ENCODE data around the gene SLC17A5. TPM values are rescaled to one million over a fixed set of nuclear protein-coding genes. Genes with fewer than 3 reads are reported as not detected.
"Not testable (repeated sequence)": the region's sequence is repeated elsewhere in the genome, so short reads cannot be mapped to it uniquely, and the experiment has no call there.

The SLC17A5 gene
- total and polyA plus RNA-seq, 2 donors (not counting 1 experiment from before 2014, with no cell fraction given) = 2.1 to 8.0 TPM

GRCh38 chr6:73683574-73683973 is 29.8 kb upstream of the SLC17A5 start:
- H3K36me3 ChIP-seq (replicated peaks in 1 of 2; ENCODE audit: control extremely low read depth in 1 of 2, control insufficient read depth in 1 of 2, extremely low read depth in 1 of 2, insufficient read depth in 2 of 2, low read length in 1 of 2); intact Hi-C loops (cut with micrococcal nuclease); CTCF ChIA-PET; H3K4me1 Mint-ChIP-seq; H3K4me2 ChIP-seq (replicated peaks; ENCODE audit: low read depth, low read length, poor library complexity, severe bottlenecking); DNase-seq; H3K4me3 Mint-ChIP-seq; H3K27ac ChIP-seq (ENCODE audit: low read length in 2 of 2); H3K4me3 ChIP-seq (ENCODE audit: control extremely low read depth in 1 of 5, extremely low read depth in 1 of 5, insufficient read depth in 1 of 5, low read depth in 2 of 5, low read length in 4 of 5); H3K9ac ChIP-seq (ENCODE audit: low read length); ATAC-seq (ENCODE audit: low read depth); H3K27me3 ChIP-seq (replicated peaks in 1 of 4; ENCODE audit: control extremely low read depth in 1 of 4, control insufficient read depth in 3 of 4, insufficient read depth in 4 of 4, low read length in 3 of 4); H3K79me2 ChIP-seq (ENCODE audit: control insufficient read depth, insufficient read depth, low read length); H3K9me3 Mint-ChIP-seq (ENCODE audit: insufficient read depth); H3K27ac Mint-ChIP-seq; H4K20me1 ChIP-seq (ENCODE audit: control insufficient read depth, insufficient read depth, low read length, poor library complexity, severe bottlenecking); H3K4me1 ChIP-seq (ENCODE audit: control insufficient read depth in 2 of 2, insufficient read depth in 2 of 2, low read length in 2 of 2); H2AFZ ChIP-seq (ENCODE audit: insufficient read depth, low read depth, low read length, poor library complexity, severe bottlenecking); POLR2A ChIA-PET: not testable (repeated sequence)
- peaks cover 0 to 12% (median 2%) of the 10 kb centered on the region in 3 donors for H3K9me3 ChIP-seq (ENCODE audit: control extremely low read depth in 1 of 3, control insufficient read depth in 2 of 3, insufficient read depth in 1 of 3, low read length in 2 of 3)
- H3K27me3 Mint-ChIP-seq = peaks cover 11% of the 10 kb centered on the region
- WGBS (ENCODE audit: insufficient coverage) = no CpG with 5 or more reads among the region's 2 CpGs

- Mint-ChIP-seq H3K27ac (no peak overlapping the region), H3K27me3 (peaks cover 11% of the 10 kb centered on the region), H3K9me3 (ENCODE audit: insufficient read depth) (peaks cover 3% of the 10 kb centered on the region), H3K4me3 (no peak overlapping the region), H3K4me1 (no peaks in the 10 kb centered on the region)
- TF ChIP-seq EZH2 (IDR thresholded peaks at IDR 0.05; ENCODE audit: borderline replicate concordance, insufficient read depth, low read depth, low read length, poor library complexity, severe bottlenecking) (no peak), CTCF (IDR thresholded peaks at IDR 0.05) (no peak)
- Histone ChIP-seq H3K79me2 (ENCODE audit: control insufficient read depth, insufficient read depth, low read length) (no peaks in the 10 kb centered on the region), H3K4me2 (replicated peaks; ENCODE audit: low read depth, low read length, poor library complexity, severe bottlenecking) (no peak overlapping the region), H3K4me1 (ENCODE audit: control insufficient read depth in 2 of 2, insufficient read depth in 2 of 2, low read length in 2 of 2) (no peaks in the 10 kb centered on the region), H3K27ac (ENCODE audit: low read length in 2 of 2) (no peak overlapping the region), H3K9ac (ENCODE audit: low read length) (no peak overlapping the region), H3K36me3 (replicated peaks in 1 of 2; ENCODE audit: control extremely low read depth in 1 of 2, control insufficient read depth in 1 of 2, extremely low read depth in 1 of 2, insufficient read depth in 2 of 2, low read length in 1 of 2) (no peaks in the 10 kb centered on the region), H3K27me3 (replicated peaks in 1 of 4; ENCODE audit: control extremely low read depth in 1 of 4, control insufficient read depth in 3 of 4, insufficient read depth in 4 of 4, low read length in 3 of 4) (no peaks in the 10 kb centered on the region), H3K9me3 (ENCODE audit: control extremely low read depth in 1 of 3, control insufficient read depth in 2 of 3, insufficient read depth in 1 of 3, low read length in 2 of 3) (peaks cover 0 to 12% (median 2%) of the 10 kb centered on the region in 3 donors), H3K4me3 (ENCODE audit: control extremely low read depth in 1 of 5, extremely low read depth in 1 of 5, insufficient read depth in 1 of 5, low read depth in 2 of 5, low read length in 4 of 5) (no peak overlapping the region), H4K20me1 (ENCODE audit: control insufficient read depth, insufficient read depth, low read length, poor library complexity, severe bottlenecking) (no peaks in the 10 kb centered on the region), H2AFZ (ENCODE audit: insufficient read depth, low read depth, low read length, poor library complexity, severe bottlenecking) (no peak overlapping the region)
- intact Hi-C loops (cut with micrococcal nuclease) = no loop called here
- ATAC-seq (ENCODE audit: low read depth) (no peak), DNase-seq (no peak)
- ChIA-PET POLR2A (interaction anchor here (0.5 kb wide), 1 partner anchor 69 kb away, joined by 3 read pairs; no protein-coding TSS in a partner anchor), CTCF (interaction anchor here (1.3 kb wide), 1 partner anchor 1529 kb away, joined by 3 read pairs; no protein-coding TSS in a partner anchor)
- 44% methylated on average over 5 of the region's 5 CpGs for WGBS (ENCODE audit: insufficient coverage)
Observed at GRCh38 chr6:73680289-73680918, 26.6 kb upstream of the SLC17A5 start.

- H3K4me2 ChIP-seq (replicated peaks; ENCODE audit: low read depth, low read length, poor library complexity, severe bottlenecking); H3K27ac Mint-ChIP-seq; intact Hi-C loops (cut with micrococcal nuclease): not testable (repeated sequence)
Observed at GRCh38 chr6:73679846-73680245, 26.1 kb upstream of the SLC17A5 start.

More at GRCh38 chr6:73679846-73680245, 26.1 kb upstream of the SLC17A5 start:
- peaks cover 0 to 12% (median 2%) of the 10 kb centered on the region in 3 donors for H3K9me3 ChIP-seq (ENCODE audit: control extremely low read depth in 1 of 3, control insufficient read depth in 2 of 3, insufficient read depth in 1 of 3, low read length in 2 of 3)
- peaks cover 13% of the 10 kb centered on the region for H3K27me3 Mint-ChIP-seq
- WGBS (ENCODE audit: insufficient coverage) = 83% methylated on average over 4 of the region's 5 CpGs
- ATAC-seq (ENCODE audit: low read depth); H3K27me3 ChIP-seq (replicated peaks in 1 of 4; ENCODE audit: control extremely low read depth in 1 of 4, control insufficient read depth in 3 of 4, insufficient read depth in 4 of 4, low read length in 3 of 4); H3K4me3 Mint-ChIP-seq; H3K9me3 Mint-ChIP-seq (ENCODE audit: insufficient read depth); H4K20me1 ChIP-seq (ENCODE audit: control insufficient read depth, insufficient read depth, low read length, poor library complexity, severe bottlenecking); CTCF ChIA-PET; DNase-seq; H3K4me1 Mint-ChIP-seq; H3K4me1 ChIP-seq (ENCODE audit: control insufficient read depth in 2 of 2, insufficient read depth in 2 of 2, low read length in 2 of 2); H3K27ac ChIP-seq (ENCODE audit: low read length in 2 of 2); H3K4me3 ChIP-seq (ENCODE audit: control extremely low read depth in 1 of 5, extremely low read depth in 1 of 5, insufficient read depth in 1 of 5, low read depth in 2 of 5, low read length in 4 of 5); H3K36me3 ChIP-seq (replicated peaks in 1 of 2; ENCODE audit: control extremely low read depth in 1 of 2, control insufficient read depth in 1 of 2, extremely low read depth in 1 of 2, insufficient read depth in 2 of 2, low read length in 1 of 2); H3K9ac ChIP-seq (ENCODE audit: low read length); H3K79me2 ChIP-seq (ENCODE audit: control insufficient read depth, insufficient read depth, low read length); H2AFZ ChIP-seq (ENCODE audit: insufficient read depth, low read depth, low read length, poor library complexity, severe bottlenecking): not testable (repeated sequence)
- POLR2A ChIA-PET = interaction anchor here (0.5 kb wide), 1 partner anchor 68 kb away, joined by 3 read pairs; no protein-coding TSS in a partner anchor
